Measurements from ENCODE around the gene GJA3.

Gene GJA3

DNA sequence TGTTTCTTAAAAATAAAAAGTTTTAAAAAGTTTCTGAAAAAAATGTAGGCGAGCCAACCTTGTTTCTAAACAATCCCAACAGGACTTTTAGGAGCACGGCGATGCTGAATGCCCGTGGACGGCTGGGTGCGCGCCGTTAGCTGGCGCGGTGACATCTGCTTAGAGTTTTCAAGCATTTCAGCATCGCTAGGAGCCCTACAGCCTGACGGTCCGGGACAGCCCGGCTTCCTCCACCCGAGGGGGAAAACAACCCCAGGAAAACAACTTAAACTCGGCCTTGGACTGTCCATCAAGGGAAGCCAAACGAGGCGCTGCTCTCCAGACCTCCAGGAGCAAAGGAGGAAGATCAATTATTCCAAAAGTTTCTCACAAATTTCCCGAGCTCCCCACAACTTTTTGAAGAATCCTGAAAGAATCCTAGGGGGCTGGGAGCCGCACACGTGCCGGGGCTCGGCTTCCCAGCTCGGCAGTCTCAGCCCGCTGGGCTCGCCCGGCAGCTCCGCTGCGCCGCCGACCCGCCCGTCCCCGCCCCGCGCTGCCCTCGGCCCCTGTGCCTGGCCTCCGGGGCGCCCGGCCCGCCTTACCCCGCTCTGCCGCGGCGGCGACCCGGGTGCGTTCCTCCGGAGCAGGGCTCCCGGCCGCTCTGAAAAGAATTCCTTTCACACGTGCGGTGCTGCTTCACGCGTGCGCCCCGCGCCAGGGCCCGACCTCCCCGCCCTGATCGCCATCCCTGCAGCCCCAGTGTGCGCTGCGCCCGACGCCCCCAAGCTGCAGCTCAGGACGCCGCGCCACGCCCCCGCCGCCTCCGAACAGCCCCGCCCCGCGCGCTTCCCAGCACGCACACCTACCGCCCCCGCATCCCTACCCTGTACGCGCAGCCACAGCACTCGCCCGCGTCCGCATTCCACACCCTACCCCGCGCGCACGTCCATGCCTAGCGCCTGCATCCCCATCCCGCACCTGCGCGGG, at the start of gene GJA3:
Gene GJA3 (minus strand): TSS at position 747 of the 969 bp plus-strand sequence. CDS start 17,764 bp downstream, outside the sequence.
- peak; percentile 25 for DNase-seq (ENCODE audit: extremely low spot score)
- TF ChIP-seq TARDBP (IDR thresholded peaks at IDR 0.05) (no peak), CTBP1 (IDR thresholded peaks at IDR 0.05; ENCODE audit: borderline replicate concordance) (no peak), PKNOX1 (IDR thresholded peaks at IDR 0.05) (no peak), ZNF384 (IDR thresholded peaks at IDR 0.05) (no peak), SUZ12 (IDR thresholded peaks at IDR 0.05) (no peak), ARNT (IDR thresholded peaks at IDR 0.05) (no peak), SP1 (IDR thresholded peaks at IDR 0.05) (no peak), FOXK2 (IDR thresholded peaks at IDR 0.05) (no peak), NFRKB (IDR thresholded peaks at IDR 0.05) (no peak), BHLHE40 (IDR thresholded peaks at IDR 0.05; ENCODE audit: borderline replicate concordance) (no peak), L3MBTL2 (conservative IDR thresholded peaks at IDR 0.05) (no peak), LEF1 (IDR thresholded peaks at IDR 0.05; ENCODE audit: borderline replicate concordance) (no peak), ELF4 (IDR thresholded peaks at IDR 0.05) (no peak), FOXM1 (IDR thresholded peaks at IDR 0.05; ENCODE audit: borderline replicate concordance) (no peak), FOXA1 (IDR thresholded peaks at IDR 0.05) (no peak), HDGF (IDR thresholded peaks at IDR 0.05; ENCODE audit: borderline replicate concordance) (no peak)
- ChIA-PET POLR2A (interaction anchor here (1.2 to 2.3 kb wide), 2 partner anchors 33 to 42 kb away, joined by 3 to 18 read pairs; no protein-coding TSS in a partner anchor), CTCF (interaction anchor here (1.3 kb wide), 2 partner anchors 33 to 176 kb away, joined by 3 to 6 read pairs; no protein-coding TSS in a partner anchor)

GRCh38 chr13:20209948-20210347, 49.1 kb upstream of the GJA3 start:
- TF ChIP-seq LEF1 (IDR thresholded peaks at IDR 0.05; ENCODE audit: borderline replicate concordance) (no peak), SUZ12 (IDR thresholded peaks at IDR 0.05) (no peak), L3MBTL2 (conservative IDR thresholded peaks at IDR 0.05) (no peak), FOXK2 (IDR thresholded peaks at IDR 0.05) (no peak), ZNF384 (IDR thresholded peaks at IDR 0.05) (no peak), FOXM1 (IDR thresholded peaks at IDR 0.05; ENCODE audit: borderline replicate concordance) (no peak), BHLHE40 (IDR thresholded peaks at IDR 0.05; ENCODE audit: borderline replicate concordance) (no peak), FOXA1 (IDR thresholded peaks at IDR 0.05) (no peak), PKNOX1 (IDR thresholded peaks at IDR 0.05) (no peak), TARDBP (IDR thresholded peaks at IDR 0.05) (no peak), SP1 (IDR thresholded peaks at IDR 0.05) (no peak), CTBP1 (IDR thresholded peaks at IDR 0.05; ENCODE audit: borderline replicate concordance) (no peak)
- CTCF ChIA-PET: interaction anchor here (1.7 kb wide), 1 partner anchor 13 kb away, joined by 8 read pairs; no protein-coding TSS in a partner anchor
- POLR2A ChIA-PET: no interaction called here
- no peak for DNase-seq (ENCODE audit: extremely low spot score)

DNA sequence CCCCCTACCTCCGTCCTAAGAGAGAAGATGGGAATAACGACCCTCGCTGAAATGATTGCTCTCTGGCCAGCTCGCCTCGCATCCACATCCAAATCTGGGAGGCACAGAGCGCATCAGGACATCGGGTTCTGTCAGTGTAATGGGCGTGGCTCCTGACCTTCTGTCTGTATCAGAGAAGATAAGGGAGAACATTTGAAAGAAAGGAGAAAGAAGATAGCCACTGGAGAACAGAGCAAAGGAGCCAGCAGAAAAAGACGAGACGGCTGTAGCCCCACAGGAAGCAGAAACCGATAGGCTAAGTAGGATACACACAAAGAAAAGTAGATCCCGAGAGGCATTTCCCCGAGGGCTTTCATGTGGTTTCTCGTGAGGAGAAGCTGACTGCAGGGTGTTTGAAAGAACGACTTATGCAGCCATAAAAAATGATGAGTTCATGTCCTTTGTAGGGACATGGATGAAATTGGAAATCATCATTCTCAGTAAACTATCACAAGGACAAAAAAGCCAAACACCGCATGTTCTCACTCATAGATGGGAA, 45.9 kb upstream of the GJA3 start:
- CTCF ChIA-PET: no interaction called here
- DNase-seq (ENCODE audit: extremely low spot score): no peak
- POLR2A ChIA-PET: no interaction called here
- TF ChIP-seq NFRKB (IDR thresholded peaks at IDR 0.05) (no peak), FOXK2 (IDR thresholded peaks at IDR 0.05) (no peak), SUZ12 (IDR thresholded peaks at IDR 0.05) (no peak), ELF4 (IDR thresholded peaks at IDR 0.05) (no peak), FOXM1 (IDR thresholded peaks at IDR 0.05; ENCODE audit: borderline replicate concordance) (no peak), CTBP1 (IDR thresholded peaks at IDR 0.05; ENCODE audit: borderline replicate concordance) (no peak), ZNF384 (IDR thresholded peaks at IDR 0.05) (no peak), BHLHE40 (IDR thresholded peaks at IDR 0.05; ENCODE audit: borderline replicate concordance) (no peak), SP1 (IDR thresholded peaks at IDR 0.05) (no peak), HDGF (IDR thresholded peaks at IDR 0.05; ENCODE audit: borderline replicate concordance) (no peak), FOXA1 (IDR thresholded peaks at IDR 0.05) (no peak), LEF1 (IDR thresholded peaks at IDR 0.05; ENCODE audit: borderline replicate concordance) (no peak), PKNOX1 (IDR thresholded peaks at IDR 0.05) (no peak), ARNT (IDR thresholded peaks at IDR 0.05) (no peak), L3MBTL2 (conservative IDR thresholded peaks at IDR 0.05) (no peak), TARDBP (IDR thresholded peaks at IDR 0.05) (no peak)

DNA sequence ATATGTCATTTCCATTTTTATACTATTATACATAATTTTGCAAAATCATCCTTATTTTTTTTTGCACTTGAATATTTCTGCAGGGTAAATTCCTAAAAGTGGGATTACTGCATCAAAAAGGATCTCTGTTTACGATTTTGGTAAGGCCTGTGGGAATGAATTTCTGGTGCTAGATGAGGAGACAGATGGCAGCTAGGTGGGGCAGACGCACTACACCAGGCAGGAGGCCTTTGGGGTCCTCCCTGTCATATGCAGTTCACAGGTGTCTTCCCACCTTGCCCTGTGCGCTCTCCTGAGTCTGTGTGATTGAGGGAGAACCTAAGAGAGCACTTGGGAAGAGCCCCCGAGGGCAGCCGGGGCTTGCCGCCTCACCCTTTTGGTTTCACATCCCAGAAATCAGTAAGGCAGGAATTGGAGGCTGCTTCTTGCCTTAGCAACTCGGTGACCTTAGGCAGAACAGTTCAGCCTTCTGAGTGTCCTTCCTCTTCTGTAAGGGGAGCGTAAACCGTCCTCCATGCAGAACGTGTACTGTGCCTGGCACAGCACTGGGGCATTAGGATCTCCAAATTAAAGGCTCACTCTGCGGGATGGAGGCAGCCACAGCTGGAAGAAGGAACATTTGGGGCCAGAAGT, 45.3 kb upstream of the GJA3 start:
- ChIA-PET CTCF (no interaction called here), POLR2A (no interaction called here)
- no peak for DNase-seq (ENCODE audit: extremely low spot score)
- no peak for TF ChIP-seq ARNT (IDR thresholded peaks at IDR 0.05)
- TF ChIP-seq FOXA1 (IDR thresholded peaks at IDR 0.05): no peak
- TF ChIP-seq BHLHE40 (IDR thresholded peaks at IDR 0.05; ENCODE audit: borderline replicate concordance): no peak
- no peak for TF ChIP-seq NFRKB (IDR thresholded peaks at IDR 0.05)
- TF ChIP-seq CTBP1 (IDR thresholded peaks at IDR 0.05; ENCODE audit: borderline replicate concordance): no peak
- TF ChIP-seq SP1 (IDR thresholded peaks at IDR 0.05): no peak
- no peak for TF ChIP-seq L3MBTL2 (conservative IDR thresholded peaks at IDR 0.05)
- no peak for TF ChIP-seq SUZ12 (IDR thresholded peaks at IDR 0.05)

DNA sequence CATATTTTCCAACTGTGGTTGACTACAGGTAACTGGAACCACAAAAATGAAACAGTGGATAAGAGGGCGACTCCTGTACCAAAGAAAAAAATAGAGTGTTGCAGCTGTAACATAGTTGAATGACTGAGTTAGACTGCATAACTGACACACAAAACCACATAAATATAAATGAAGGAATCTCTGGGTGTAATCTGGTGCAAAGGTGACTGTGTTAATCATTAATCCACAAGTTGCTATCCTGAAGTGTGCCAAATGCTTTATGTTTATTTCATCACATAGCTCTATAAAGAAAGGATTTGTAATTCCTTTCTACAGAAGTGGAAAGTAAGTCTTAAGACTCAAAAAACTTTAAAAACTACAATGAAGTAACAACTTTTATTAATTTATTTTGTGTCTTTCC, 37.9 kb upstream of the GJA3 start:
- DNase-seq (ENCODE audit: extremely low spot score): no peak
- ChIA-PET CTCF (no interaction called here), POLR2A (no interaction called here)
- TF ChIP-seq LEF1 (IDR thresholded peaks at IDR 0.05; ENCODE audit: borderline replicate concordance) (no peak), PKNOX1 (IDR thresholded peaks at IDR 0.05) (no peak), SUZ12 (IDR thresholded peaks at IDR 0.05) (no peak), FOXM1 (IDR thresholded peaks at IDR 0.05; ENCODE audit: borderline replicate concordance) (no peak), FOXA1 (IDR thresholded peaks at IDR 0.05) (no peak), SP1 (IDR thresholded peaks at IDR 0.05) (no peak), TARDBP (IDR thresholded peaks at IDR 0.05) (no peak), HDGF (IDR thresholded peaks at IDR 0.05; ENCODE audit: borderline replicate concordance) (no peak), ZNF384 (IDR thresholded peaks at IDR 0.05) (no peak), FOXK2 (IDR thresholded peaks at IDR 0.05) (no peak), L3MBTL2 (conservative IDR thresholded peaks at IDR 0.05) (no peak), BHLHE40 (IDR thresholded peaks at IDR 0.05; ENCODE audit: borderline replicate concordance) (no peak), NFRKB (IDR thresholded peaks at IDR 0.05) (no peak), ELF4 (IDR thresholded peaks at IDR 0.05) (no peak), ARNT (IDR thresholded peaks at IDR 0.05) (no peak), CTBP1 (IDR thresholded peaks at IDR 0.05; ENCODE audit: borderline replicate concordance) (no peak)

Data from HEK293T (cell line).